Uterus (tissue), 4 donors: ENCODE measurements around the gene MAMLD1. TPM values are rescaled to one million over a fixed set of nuclear protein-coding genes. Genes with fewer than 3 reads are reported as not detected.

Experiments used
- DNase-seq, 2 donors: peaks; one replicate each; pipeline ENCODE4 v3.0.0-alpha.2; 2019 to 2020
- H3K27ac ChIP-seq, 2 donors: fragments of 200-600 bp; sonication (generic); 1 replicate in 1 of 2; 2 replicates in 1 of 2; pipeline ENCODE4 v1.5.1; 2016 to 2018
- H3K27me3 ChIP-seq, 2 donors: fragments of 200-600 bp; sonication (generic); one replicate each; pipeline ENCODE4 v1.5.1; 2018 to 2019; ENCODE audit warnings: control low read depth in 1 of 2
- H3K36me3 ChIP-seq, 2 donors: fragments of 200-600 bp; sonication (generic); one replicate each; pipeline ENCODE4 v1.5.1; 2019; ENCODE audit warnings: control low read depth in 1 of 2
- H3K4me1 ChIP-seq, 2 donors: fragments of 200-600 bp; sonication (generic); one replicate each; pipeline ENCODE4 v1.5.1; 2018 to 2019; ENCODE audit warnings: control low read depth in 1 of 2
- H3K4me3 ChIP-seq, 2 donors: fragments of 200-600 bp; sonication (generic); 1 replicate in 1 of 2; 2 replicates in 1 of 2; pipeline ENCODE4 v1.5.1; 2018 to 2019; ENCODE audit warnings: mild to moderate bottlenecking in 1 of 2
- H3K9me3 ChIP-seq, 2 donors: fragments of 200-600 bp; sonication (generic); one replicate each; pipeline ENCODE4 v1.5.1; 2019; ENCODE audit warnings: control low read depth in 1 of 2
- CTCF ChIP-seq, 4 experiments: fragments of 200-600 bp in 2 of 4; fragments of 450-650 bp in 2 of 4; sonication (generic) in 2 of 4; IDR thresholded peaks; one replicate each; pipeline ENCODE4 v1.5.1; 2016 to 2019; ENCODE audit warnings: antibody characterized with exemption in 4 of 4, mild to moderate bottlenecking in 2 of 4, moderate library complexity in 1 of 4
- POLR2A ChIP-seq, 2 donors: fragments of 450-650 bp; IDR thresholded peaks; one replicate each; pipeline ENCODE4 v1.6.1; 2016; ENCODE audit warnings: antibody characterized with exemption in 2 of 2, mild to moderate bottlenecking in 1 of 2, moderate library complexity in 1 of 2
- intact Hi-C: fragments of 100-400 bp; cut with DNase I; formaldehyde crosslinking; loops from one replicate; pipeline ENCODE4 v1.15.1; 2023; ENCODE audit warnings: low total_unique reads
- total RNA-seq, 4 donors: library from RNA; depleted of rRNA in 3 of 4; stranded (reverse); fragments of >200 nt in 3 of 4; gene quantifications; one replicate each; pipeline versions ENCODE4 v1.1.0 to v1.2.4, GENCODE V29; 2014 to 2023
- donor health status: DM: yes; HTN: yes; CAD: no.

MAMLD1 gene
- total RNA-seq, 4 donors from 2014 or later: 0.77 to 20.6 (median 2.2) TPM

GRCh38 chrX:150508018-150508417 is 144.9 kb downstream of the MAMLD1 start:
- intact Hi-C loops: no loop called here

GRCh38 chrX:150508451-150509367 is 145.6 kb downstream of the MAMLD1 start:
- no peak for TF ChIP-seq CTCF (IDR thresholded peaks at IDR 0.05)
- no peak for TF ChIP-seq POLR2A (IDR thresholded peaks at IDR 0.05)
- DNase-seq: peak; percentile 58 to 69
- Histone ChIP-seq H3K9me3 (no peaks in the 10 kb centered on the region), H3K4me1 (no peaks in the 10 kb centered on the region), H3K4me3 (no peak overlapping the region), H3K36me3 (no peaks in the 10 kb centered on the region), H3K27ac (peak overlapping the region; percentile 57 to 80), H3K27me3 (no peaks in the 10 kb centered on the region)
- intact Hi-C loops: no loop called here

More at GRCh38 chrX:150508018-150508417, 144.9 kb downstream of the MAMLD1 start:
- no peak for TF ChIP-seq CTCF (IDR thresholded peaks at IDR 0.05)
- no peak for TF ChIP-seq POLR2A (IDR thresholded peaks at IDR 0.05)
- no peak for DNase-seq
- H3K4me1 ChIP-seq: no peaks in the 10 kb centered on the region
- H3K27ac ChIP-seq: peak overlapping the region; percentile 57 to 80
- no peaks in the 10 kb centered on the region for H3K27me3 ChIP-seq
- H3K4me3 ChIP-seq: no peak overlapping the region
- H3K36me3 ChIP-seq: no peaks in the 10 kb centered on the region
- no peaks in the 10 kb centered on the region for H3K9me3 ChIP-seq

GRCh38 chrX:150509703-150510102 is 146.6 kb downstream of the MAMLD1 start:
- Histone ChIP-seq H3K4me3 (no peak overlapping the region), H3K27me3 (no peaks in the 10 kb centered on the region), H3K36me3 (no peaks in the 10 kb centered on the region), H3K27ac (no peak overlapping the region), H3K4me1 (no peaks in the 10 kb centered on the region), H3K9me3 (no peaks in the 10 kb centered on the region)
- TF ChIP-seq POLR2A (IDR thresholded peaks at IDR 0.05): no peak
- no peak for TF ChIP-seq CTCF (IDR thresholded peaks at IDR 0.05)
- DNase-seq: no peak
- intact Hi-C loops: no loop called here

DNA sequence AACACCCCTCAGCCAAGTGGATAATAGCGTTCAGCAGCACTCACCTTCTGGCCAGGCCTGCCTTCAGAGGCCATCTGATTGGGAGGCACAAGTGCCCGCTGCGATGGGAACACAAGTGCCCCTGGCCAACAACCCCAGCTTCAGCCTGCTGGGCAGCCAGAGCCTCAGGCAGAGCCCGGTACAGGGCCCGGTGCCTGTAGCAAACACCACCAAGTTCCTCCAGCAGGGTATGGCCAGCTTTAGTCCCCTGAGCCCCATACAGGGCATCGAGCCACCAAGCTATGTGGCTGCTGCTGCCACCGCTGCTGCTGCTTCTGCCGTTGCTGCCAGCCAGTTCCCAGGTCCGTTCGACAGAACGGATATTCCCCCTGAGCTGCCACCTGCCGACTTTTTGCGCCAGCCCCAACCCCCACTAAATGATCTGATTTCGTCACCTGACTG is 149.4 kb downstream of the MAMLD1 start:
- intact Hi-C loops: no loop called here
- Histone ChIP-seq H3K27me3 (no peaks in the 10 kb centered on the region), H3K36me3 (no peaks in the 10 kb centered on the region), H3K27ac (no peak overlapping the region), H3K4me3 (no peak overlapping the region), H3K9me3 (no peaks in the 10 kb centered on the region), H3K4me1 (no peaks in the 10 kb centered on the region)
- no peak for DNase-seq
- no peak for TF ChIP-seq CTCF (IDR thresholded peaks at IDR 0.05)
- no peak for TF ChIP-seq POLR2A (IDR thresholded peaks at IDR 0.05)

DNA sequence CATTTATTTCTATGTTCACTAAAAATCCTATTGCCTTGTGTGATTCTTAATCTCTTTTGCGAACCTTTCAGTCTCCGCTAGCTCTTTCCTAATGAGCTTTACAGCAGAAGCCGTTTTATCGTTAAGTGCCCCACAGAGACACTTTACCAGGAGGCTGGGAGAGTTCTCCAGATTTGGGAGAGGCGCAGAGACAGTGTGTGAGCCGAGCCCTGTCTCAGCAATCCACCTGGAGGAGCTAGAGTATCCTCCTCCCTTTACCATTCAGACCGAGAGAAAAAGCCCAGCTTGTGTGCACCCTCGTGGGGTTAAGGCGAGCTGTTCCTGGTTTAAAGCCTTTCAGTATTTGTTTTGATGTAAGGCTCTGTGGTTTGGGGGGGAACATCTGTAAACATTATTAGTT is 150.4 kb downstream of the MAMLD1 start:
- no peaks in the 10 kb centered on the region for H3K9me3 ChIP-seq
- no peak overlapping the region for H3K27ac ChIP-seq
- intact Hi-C loops: no loop called here
- TF ChIP-seq POLR2A (IDR thresholded peaks at IDR 0.05): no peak
- TF ChIP-seq CTCF (IDR thresholded peaks at IDR 0.05): no peak
- no peak for DNase-seq
- no peaks in the 10 kb centered on the region for H3K27me3 ChIP-seq
- no peak overlapping the region for H3K4me3 ChIP-seq
- no peaks in the 10 kb centered on the region for H3K4me1 ChIP-seq
- no peaks in the 10 kb centered on the region for H3K36me3 ChIP-seq
